ENCODE data around the gene OGFOD3.
A peak's percentile ranks its signal among the peaks of the same experiment; 100 is the strongest.

The OGFOD3 gene

GRCh38 chr17:82429824-82430223, 11.4 kb upstream of the OGFOD3 start:
- TF ChIP-seq CTCF (IDR thresholded peaks at IDR 0.05; ENCODE audit: insufficient read depth, low read depth, low read length, missing control alignments), result no peak
- no peak overlapping the region for H3K4me3 ChIP-seq (ENCODE audit: low read length)
- DNase-seq (ENCODE audit: low read depth), result no peak

GRCh38 chr17:82428546-82428945, 10.2 kb upstream of the OGFOD3 start:
- TF ChIP-seq CTCF (IDR thresholded peaks at IDR 0.05; ENCODE audit: insufficient read depth, low read depth, low read length, missing control alignments), result no peak
- H3K4me3 ChIP-seq (ENCODE audit: low read length), result no peak overlapping the region
- DNase-seq (ENCODE audit: low read depth), result no peak

DNA sequence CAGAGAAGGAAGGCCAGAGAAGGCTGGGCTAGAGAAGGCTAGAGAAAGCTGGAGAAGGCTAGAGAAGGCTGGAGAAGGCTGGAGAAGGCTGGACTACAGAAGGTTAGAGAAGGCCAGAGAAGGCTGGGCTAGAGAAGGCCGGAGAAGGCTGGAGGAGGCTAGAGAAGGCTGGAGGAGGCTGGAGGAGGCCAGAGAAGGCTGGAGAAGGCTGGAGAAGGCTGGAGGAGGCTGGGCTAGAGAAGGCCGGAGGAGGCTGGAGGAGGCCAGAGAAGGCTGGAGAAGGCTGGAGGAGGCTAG, 6.4 kb upstream of the OGFOD3 start:
- no peak for TF ChIP-seq CTCF (IDR thresholded peaks at IDR 0.05; ENCODE audit: insufficient read depth, low read depth, low read length, missing control alignments)
- DNase-seq (ENCODE audit: low read depth), result no peak
- no peak overlapping the region for H3K4me3 ChIP-seq (ENCODE audit: low read length)

DNA sequence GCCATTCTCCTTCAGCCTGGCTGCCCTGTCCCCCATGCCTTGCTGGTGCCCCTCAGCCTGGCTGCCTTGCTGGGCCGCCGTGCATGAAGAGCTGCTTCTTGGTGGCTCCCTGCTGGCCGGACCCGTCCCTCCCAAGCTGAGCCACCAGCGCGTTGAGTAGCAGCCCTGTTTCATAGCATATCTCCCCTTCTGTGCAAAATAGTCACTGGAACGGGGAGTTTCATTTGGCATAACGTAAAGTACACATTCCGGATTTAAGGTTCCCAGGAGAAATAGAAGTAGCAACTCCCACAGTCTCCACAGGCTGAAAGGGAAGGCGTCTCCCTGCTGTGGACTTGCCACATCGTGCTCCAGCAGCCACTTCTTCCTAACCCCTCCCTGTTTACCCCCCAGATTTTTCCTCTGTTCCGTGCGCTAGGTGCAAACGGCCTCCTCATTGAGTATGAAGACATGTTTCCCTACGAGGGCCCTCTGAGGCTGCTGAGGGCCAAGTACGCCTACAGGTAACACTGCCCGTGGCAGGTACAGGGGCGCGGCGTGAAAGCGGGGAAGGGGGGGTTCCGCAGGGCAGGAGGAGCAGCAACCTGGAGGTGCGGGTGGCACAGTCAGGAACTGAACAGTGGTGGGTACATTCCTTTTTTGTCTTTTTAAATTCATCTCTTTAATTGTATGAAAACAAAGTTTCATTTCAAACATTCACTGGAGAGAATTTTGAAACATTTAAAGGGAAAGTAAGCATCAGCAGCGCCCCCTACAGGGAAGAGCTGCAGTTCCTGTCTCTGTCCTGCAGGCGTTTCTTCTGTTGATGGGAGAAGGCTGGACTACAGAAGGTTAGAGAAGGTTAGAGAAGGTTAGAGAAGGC, 5.8 kb upstream of the OGFOD3 start:
- peak overlapping the region; percentile 11 for H3K4me3 ChIP-seq (ENCODE audit: low read length)
- DNase-seq (ENCODE audit: low read depth), result peak; percentile 54
- TF ChIP-seq CTCF (IDR thresholded peaks at IDR 0.05; ENCODE audit: insufficient read depth, low read depth, low read length, missing control alignments), result peak; percentile 64

- no peak for TF ChIP-seq CTCF (IDR thresholded peaks at IDR 0.05; ENCODE audit: insufficient read depth, low read depth, low read length, missing control alignments)
- no peak overlapping the region for H3K4me3 ChIP-seq (ENCODE audit: low read length)
- DNase-seq (ENCODE audit: low read depth), result no peak
These were observed 1.2 kb upstream of the OGFOD3 start for GRCh38 chr17:82419540-82419939.

GRCh38 chr17:82416771-82417170, 1.6 kb downstream of the OGFOD3 start:
- TF ChIP-seq CTCF (IDR thresholded peaks at IDR 0.05; ENCODE audit: insufficient read depth, low read depth, low read length, missing control alignments), result peak; percentile 24
- no peak overlapping the region for H3K4me3 ChIP-seq (ENCODE audit: low read length)
- no peak for DNase-seq (ENCODE audit: low read depth)

DNA sequence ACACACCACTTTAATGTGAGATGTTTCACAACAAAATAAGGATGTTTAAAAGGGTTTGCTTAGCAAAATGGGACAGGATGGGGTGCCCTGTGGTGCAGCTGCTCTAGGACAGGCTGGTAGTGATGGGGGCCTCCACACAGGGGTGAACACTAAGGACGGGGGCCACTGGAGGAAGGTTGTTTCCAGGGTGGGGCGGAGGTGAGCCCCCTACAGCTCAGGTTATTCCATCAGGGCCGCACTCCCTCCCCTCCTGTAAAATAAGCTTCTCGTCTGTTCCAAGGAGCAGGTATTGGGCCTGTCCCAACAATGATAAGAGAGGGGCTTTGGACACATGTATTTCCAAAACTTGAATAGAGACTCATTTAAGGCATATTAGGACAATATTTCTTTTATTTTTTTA, 2.1 kb downstream of the OGFOD3 start:
- TF ChIP-seq CTCF (IDR thresholded peaks at IDR 0.05; ENCODE audit: insufficient read depth, low read depth, low read length, missing control alignments), result no peak
- no peak overlapping the region for H3K4me3 ChIP-seq (ENCODE audit: low read length)
- no peak for DNase-seq (ENCODE audit: low read depth)
